ENCODE data around the gene MBD5. TPM values are rescaled to one million over a fixed set of nuclear protein-coding genes. Genes with fewer than 3 reads are reported as not detected.

The MBD5 gene
- total RNA-seq, 1 donor from 2014 or later = 59.3 TPM

GRCh38 chr2:148512501-148512900 is 491.6 kb downstream of the MBD5 start:
- Mint-ChIP-seq H3K36me3 (ENCODE audit: low read depth, unreplicated experiment) (no peaks in the 10 kb centered on the region), H3K4me3 (ENCODE audit: unreplicated experiment) (no peak overlapping the region), H3K27ac (ENCODE audit: unreplicated experiment) (no peak overlapping the region), H3K9me3 (ENCODE audit: unreplicated experiment) (no peaks in the 10 kb centered on the region), H3K4me1 (ENCODE audit: unreplicated experiment) (no peaks in the 10 kb centered on the region), H3K27me3 (ENCODE audit: unreplicated experiment) (no peaks in the 10 kb centered on the region)
- no peak for DNase-seq (ENCODE audit: low spot score)
- TF ChIP-seq, protein P1, sequence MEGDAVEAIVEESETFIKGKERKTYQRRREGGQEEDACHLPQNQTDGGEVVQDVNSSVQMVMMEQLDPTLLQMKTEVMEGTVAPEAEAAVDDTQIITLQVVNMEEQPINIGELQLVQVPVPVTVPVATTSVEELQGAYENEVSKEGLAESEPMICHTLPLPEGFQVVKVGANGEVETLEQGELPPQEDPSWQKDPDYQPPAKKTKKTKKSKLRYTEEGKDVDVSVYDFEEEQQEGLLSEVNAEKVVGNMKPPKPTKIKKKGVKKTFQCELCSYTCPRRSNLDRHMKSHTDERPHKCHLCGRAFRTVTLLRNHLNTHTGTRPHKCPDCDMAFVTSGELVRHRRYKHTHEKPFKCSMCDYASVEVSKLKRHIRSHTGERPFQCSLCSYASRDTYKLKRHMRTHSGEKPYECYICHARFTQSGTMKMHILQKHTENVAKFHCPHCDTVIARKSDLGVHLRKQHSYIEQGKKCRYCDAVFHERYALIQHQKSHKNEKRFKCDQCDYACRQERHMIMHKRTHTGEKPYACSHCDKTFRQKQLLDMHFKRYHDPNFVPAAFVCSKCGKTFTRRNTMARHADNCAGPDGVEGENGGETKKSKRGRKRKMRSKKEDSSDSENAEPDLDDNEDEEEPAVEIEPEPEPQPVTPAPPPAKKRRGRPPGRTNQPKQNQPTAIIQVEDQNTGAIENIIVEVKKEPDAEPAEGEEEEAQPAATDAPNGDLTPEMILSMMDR (IDR thresholded peaks at IDR 0.05; ENCODE audit: unreplicated experiment) = no peak

DNA sequence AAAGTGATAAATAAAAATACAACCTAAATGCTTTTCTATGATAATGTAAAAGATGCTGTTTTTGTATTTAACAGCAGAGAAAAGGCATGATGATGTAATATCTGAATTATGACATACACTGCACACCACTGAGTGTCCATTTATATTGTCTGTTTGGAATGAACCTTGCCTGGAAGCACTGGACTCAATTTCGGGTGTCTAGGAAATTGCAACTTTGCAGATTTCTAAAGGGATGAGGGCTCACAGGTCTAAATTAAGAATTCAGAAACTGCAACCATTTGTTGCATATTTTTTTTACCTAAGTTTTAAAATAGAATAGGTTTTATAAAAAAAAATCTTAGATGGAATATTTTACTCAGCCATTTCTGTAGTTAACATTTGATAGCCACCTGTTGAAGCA is 492.5 kb downstream of the MBD5 start:
- no peak for DNase-seq (ENCODE audit: low spot score)
- peaks cover 5% of the 10 kb centered on the region for H3K4me1 Mint-ChIP-seq (ENCODE audit: unreplicated experiment)
- no peaks in the 10 kb centered on the region for H3K9me3 Mint-ChIP-seq (ENCODE audit: unreplicated experiment)
- H3K36me3 Mint-ChIP-seq (ENCODE audit: low read depth, unreplicated experiment) = no peaks in the 10 kb centered on the region
- no peak overlapping the region for H3K4me3 Mint-ChIP-seq (ENCODE audit: unreplicated experiment)
- H3K27ac Mint-ChIP-seq (ENCODE audit: unreplicated experiment) = no peak overlapping the region
- TF ChIP-seq, protein P1 (IDR thresholded peaks at IDR 0.05; ENCODE audit: unreplicated experiment) = no peak
- H3K27me3 Mint-ChIP-seq (ENCODE audit: unreplicated experiment) = no peaks in the 10 kb centered on the region

DNA sequence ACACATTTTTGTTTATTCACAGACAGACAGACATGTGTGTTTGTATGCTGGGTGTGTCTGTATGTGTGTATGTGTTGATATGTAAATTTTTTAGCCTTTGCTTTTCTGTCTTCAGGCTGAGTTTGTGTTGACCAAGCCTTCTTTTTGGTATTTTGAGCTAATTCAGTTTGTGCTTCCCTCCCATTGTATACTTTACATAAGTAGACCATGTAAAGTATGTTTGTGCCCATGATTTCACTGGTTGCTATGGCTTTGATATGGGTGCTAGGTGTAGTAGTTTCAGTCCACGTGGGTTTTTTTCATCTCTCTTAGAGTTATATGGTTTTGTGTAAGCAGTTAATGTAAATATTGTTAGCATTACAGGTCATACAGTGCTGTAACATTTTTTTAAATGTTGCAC is 494.2 kb downstream of the MBD5 start:
- Mint-ChIP-seq H3K9me3 (ENCODE audit: unreplicated experiment) (no peaks in the 10 kb centered on the region), H3K27ac (ENCODE audit: unreplicated experiment) (no peak overlapping the region), H3K4me1 (ENCODE audit: unreplicated experiment) (peaks cover 6% of the 10 kb centered on the region), H3K4me3 (ENCODE audit: unreplicated experiment) (no peak overlapping the region), H3K36me3 (ENCODE audit: low read depth, unreplicated experiment) (no peaks in the 10 kb centered on the region), H3K27me3 (ENCODE audit: unreplicated experiment) (no peaks in the 10 kb centered on the region)
- TF ChIP-seq, protein P1 (IDR thresholded peaks at IDR 0.05; ENCODE audit: unreplicated experiment) = no peak
- no peak for DNase-seq (ENCODE audit: low spot score)

DNA sequence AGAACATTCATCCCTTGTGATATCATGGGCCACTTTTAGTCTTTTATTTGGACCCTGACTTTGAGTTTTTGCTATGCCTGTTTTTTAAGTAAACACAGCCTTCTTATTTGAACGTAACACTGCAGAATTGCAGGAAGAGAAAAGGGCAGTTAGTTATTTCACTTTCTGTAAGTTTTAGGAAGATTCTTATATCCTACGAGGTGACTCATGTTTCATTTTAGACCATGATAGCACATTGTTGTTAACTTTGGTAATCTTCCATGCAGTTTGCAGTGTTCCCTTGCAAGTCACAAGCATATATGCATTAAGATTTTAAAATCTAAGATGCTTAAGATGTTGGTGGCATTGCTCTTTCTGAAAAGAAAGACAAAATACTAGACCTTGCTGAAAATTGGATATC is 495.1 kb downstream of the MBD5 start:
- no peaks in the 10 kb centered on the region for H3K36me3 Mint-ChIP-seq (ENCODE audit: low read depth, unreplicated experiment)
- no peaks in the 10 kb centered on the region for H3K9me3 Mint-ChIP-seq (ENCODE audit: unreplicated experiment)
- no peaks in the 10 kb centered on the region for H3K27me3 Mint-ChIP-seq (ENCODE audit: unreplicated experiment)
- H3K27ac Mint-ChIP-seq (ENCODE audit: unreplicated experiment) = no peak overlapping the region
- H3K4me3 Mint-ChIP-seq (ENCODE audit: unreplicated experiment) = no peak overlapping the region
- DNase-seq (ENCODE audit: low spot score) = no peak
- TF ChIP-seq, protein P1 (IDR thresholded peaks at IDR 0.05; ENCODE audit: unreplicated experiment) = no peak
- H3K4me1 Mint-ChIP-seq (ENCODE audit: unreplicated experiment) = peaks cover 7% of the 10 kb centered on the region

DNA sequence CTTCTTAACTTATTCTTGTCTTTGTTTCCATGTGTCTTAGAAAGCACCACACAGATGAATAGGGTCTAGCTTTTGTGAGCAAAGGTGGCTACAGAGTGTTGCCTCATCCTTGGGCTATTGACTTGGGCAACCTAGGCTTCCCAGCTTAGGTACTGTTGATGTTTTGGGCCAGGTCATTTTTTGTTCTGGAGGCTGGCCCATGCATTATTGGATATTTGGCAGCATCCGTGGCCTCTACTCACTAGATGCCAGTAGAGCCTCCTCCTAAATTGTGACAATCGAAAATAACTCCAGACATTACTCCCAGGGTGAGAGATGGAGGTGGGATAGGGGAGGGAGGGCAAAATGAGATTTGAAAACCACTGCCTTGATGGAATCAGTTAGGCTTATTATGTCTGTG is 496.4 kb downstream of the MBD5 start:
- H3K4me3 Mint-ChIP-seq (ENCODE audit: unreplicated experiment) = no peak overlapping the region
- peaks cover 16% of the 10 kb centered on the region for H3K4me1 Mint-ChIP-seq (ENCODE audit: unreplicated experiment)
- no peaks in the 10 kb centered on the region for H3K9me3 Mint-ChIP-seq (ENCODE audit: unreplicated experiment)
- H3K36me3 Mint-ChIP-seq (ENCODE audit: low read depth, unreplicated experiment) = no peaks in the 10 kb centered on the region
- no peaks in the 10 kb centered on the region for H3K27me3 Mint-ChIP-seq (ENCODE audit: unreplicated experiment)
- no peak overlapping the region for H3K27ac Mint-ChIP-seq (ENCODE audit: unreplicated experiment)
- TF ChIP-seq, protein P1 (IDR thresholded peaks at IDR 0.05; ENCODE audit: unreplicated experiment) = no peak
- DNase-seq (ENCODE audit: low spot score) = no peak
